Heart left ventricle (tissue), 16 donors: ENCODE measurements around the gene SV2B. TPM values are rescaled to one million over a fixed set of nuclear protein-coding genes. Genes with fewer than 3 reads are reported as not detected.

Experiments
- ATAC-seq, 4 donors: fragments of 200-7000 bp; cut with Tn5 transposase; one replicate each; pipeline ENCODE4 v1.9.1; 2020 to 2022; ENCODE audit warnings: moderate library complexity in 4 of 4, mild to moderate bottlenecking in 3 of 4, moderate number of reproducible peaks in 1 of 4
- DNase-seq, 5 donors: peaks; one replicate each; pipeline ENCODE4 v3.0.0-alpha.2; 2020
- H3K27ac ChIP-seq, 12 donors: fragments of 200-600 bp; sonication (generic) in 4 of 12; one replicate each; pipeline versions ENCODE4 v1.5.0 to v1.8.0; 2016 to 2022; ENCODE audit warnings: mild to moderate bottlenecking in 2 of 12
- H3K27me3 ChIP-seq, 9 donors: fragments of 200-600 bp; sonication (generic) in 2 of 9; one replicate each; pipeline versions ENCODE4 v1.5.1 to v1.8.0; 2016 to 2022; ENCODE audit warnings: mild to moderate bottlenecking in 3 of 9
- H3K36me3 ChIP-seq, 9 donors: fragments of 200-600 bp; sonication (generic) in 2 of 9; one replicate each; pipeline versions ENCODE4 v1.5.0 to v1.8.0; 2018 to 2022; ENCODE audit warnings: mild to moderate bottlenecking in 2 of 9
- H3K4me1 ChIP-seq, 12 donors: fragments of 200-600 bp; sonication (generic) in 4 of 12; one replicate each; pipeline versions ENCODE4 v1.5.0 to v1.8.0; 2016 to 2022; ENCODE audit warnings: mild to moderate bottlenecking in 3 of 12
- H3K4me3 ChIP-seq, 12 donors: fragments of 200-600 bp; sonication (generic) in 4 of 12; one replicate each; pipeline versions ENCODE4 v1.5.0 to v1.8.0; 2017 to 2022; ENCODE audit warnings: mild to moderate bottlenecking in 9 of 12, moderate library complexity in 4 of 12
- H3K9me3 ChIP-seq, 12 donors: fragments of 200-600 bp; sonication (generic) in 4 of 12; one replicate each; pipeline versions ENCODE4 v1.5.0 to v1.8.0; 2016 to 2022; ENCODE audit warnings: mild to moderate bottlenecking in 1 of 12
- CTCF ChIP-seq, 12 donors: fragments of 200-600 bp; sonication (generic) in 4 of 12; IDR thresholded peaks; one replicate each; pipeline versions ENCODE4 v1.5.0 to v1.8.0; 2018 to 2022; ENCODE audit warnings: antibody characterized with exemption in 12 of 12, mild to moderate bottlenecking in 5 of 12
- POLR2A ChIP-seq, 2 donors: fragments of 450-650 bp; IDR thresholded peaks; one replicate each; pipeline ENCODE4 v1.6.1; 2017; ENCODE audit warnings: antibody characterized with exemption in 2 of 2, mild to moderate bottlenecking in 2 of 2, moderate library complexity in 2 of 2
- WGBS, 4 donors: extraction: QIAGEN DNeasy Blood & Tissue Kit in 2 of 4; methylation state at CpG; one replicate each; pipeline versions ENCODE4 v1.1.5 to v1.1.7; 2013 to 2018; 5-methylcytosine and 5-hydroxymethylcytosine counted together
- intact Hi-C, 10 donors: fragments of 100-400 bp; cut with DNase I; formaldehyde crosslinking; loops; one replicate each; pipeline versions ENCODE4 v1.11.1 to v1.14.2; 2022
- polyA plus RNA-seq, 2 donors: library from polyadenylated mRNA; stranded (reverse); fragments of 200-250 nt; gene quantifications; one replicate each; pipeline ENCODE4 v1.2.3, GENCODE V29; 2013
- total RNA-seq, 9 donors: library from RNA; depleted of rRNA in 2 of 9; stranded (reverse); fragments of >200 nt in 2 of 9; fragmentation: NEBNext Ultra II Directional in 3 of 9; extraction: Animal tissue kit (Norgen Biotek cat#: 25700) in 3 of 9; gene quantifications; one replicate each; pipeline versions ENCODE4 v1.1.0 to v1.2.4, GENCODE V29; 2016 to 2023
- donor health status: ischemic (EF 13 %, LVEDD 7.1; RV severe dilation, severe dysfunction).
- donor health status: healthy with polysubstance abuse.
- donor health status: DM: no; HTN: yes; CAD: no.
- donor health status: DM: no; HTN: no; CAD: no.
- donor health status: ischemic (EF 25% LVEDD 6.9; RV normal size, moderate dysfunction).
- donor health status: ischemic (EF 25% LVEDD 5.7; RV mildly dilated, moderate dysfunction).
- donor health status: healthy.
- donor health status: DM: yes; HTN: yes; CAD: no.
- donor health status: ischemic (EF 35%, LVEDD 5.7; RV mildly dilated, moderate dysfunction).
- donor health status: nonischemic (EF 11% LVEDD 7.7; RV severe dilation, severe dysfunction).
- donor health status: DM: yes; HTN: yes; CAD: no.
- donor health status: PGD.
- donor health status: ischemic (EF 29% LVEDD 5.4; RV normal size, mild dysfunction).
- donor health status: nonischemic (EF 23%, LVEDD 6.1; RV moderate dilation, normal function).

The SV2B gene
- total and polyA plus RNA-seq, 11 donors = 0.42 to 23.5 (median 1.9) TPM

- no peaks in the 10 kb centered on the region for H3K36me3 ChIP-seq
- peaks cover 0 to 13% (median 0%) of the 10 kb centered on the region in 12 donors for H3K9me3 ChIP-seq
- no peak for TF ChIP-seq POLR2A (IDR thresholded peaks at IDR 0.05)
- peak; percentile 66 to 87 (median 83) for TF ChIP-seq CTCF (IDR thresholded peaks at IDR 0.05)
- no peak overlapping the region for H3K4me3 ChIP-seq
- H3K27ac ChIP-seq = no peak overlapping the region
- H3K4me1 ChIP-seq = peaks cover 0 to 7% (median 0%) of the 10 kb centered on the region in 12 donors
- no peaks in the 10 kb centered on the region for H3K27me3 ChIP-seq
- intact Hi-C loops = loop anchor here (1.0 to 10.0 kb wide), 8 partner anchors 44 to 317 kb away; partner anchors contain the start of gene RCCD1 (in 1 of the 10)
- 8 to 12% (median 10%) methylated on average over 8 of the region's 8 CpGs for WGBS, 4 donors
- peak in 4 of 5 donors; percentile 24 to 44 (median 38) for DNase-seq
- ATAC-seq = peak in 3 of 4 donors; percentile 44 to 82 (median 74)
Observed at GRCh38 chr15:91271565-91272153, 171.6 kb downstream of the SV2B start.

- Histone ChIP-seq H3K9me3 (peaks cover 0 to 13% (median 0%) of the 10 kb centered on the region in 12 donors), H3K4me1 (peaks cover 0 to 7% (median 0%) of the 10 kb centered on the region in 12 donors), H3K36me3 (no peaks in the 10 kb centered on the region), H3K4me3 (no peak overlapping the region), H3K27ac (no peak overlapping the region), H3K27me3 (no peaks in the 10 kb centered on the region)
- intact Hi-C loops = loop anchor here in 1 of 10 donors (10.0 kb wide), 1 partner anchor 51 kb away; no protein-coding TSS in a partner anchor
- WGBS, 4 donors = 96 to 100% (median 98%) methylated on average over 1 of the region's 1 CpG
- DNase-seq (no peak), ATAC-seq (no peak)
- no peak for TF ChIP-seq POLR2A (IDR thresholded peaks at IDR 0.05)
- TF ChIP-seq CTCF (IDR thresholded peaks at IDR 0.05) = no peak
Observed at GRCh38 chr15:91275844-91276243, 175.8 kb downstream of the SV2B start.

- DNase-seq (no peak), ATAC-seq (no peak)
- Histone ChIP-seq H3K36me3 (no peaks in the 10 kb centered on the region), H3K27ac (no peak overlapping the region), H3K27me3 (no peaks in the 10 kb centered on the region), H3K4me3 (no peak overlapping the region), H3K4me1 (no peaks in the 10 kb centered on the region), H3K9me3 (peaks cover 0 to 13% (median 0%) of the 10 kb centered on the region in 12 donors)
- 96 to 97% (median 96%) methylated on average over 2 of the region's 2 CpGs for WGBS, 4 donors
- intact Hi-C loops = loop anchor here in 1 of 10 donors (10.0 kb wide), 1 partner anchor 54 kb away; no protein-coding TSS in a partner anchor
- TF ChIP-seq CTCF (IDR thresholded peaks at IDR 0.05) = no peak
- TF ChIP-seq POLR2A (IDR thresholded peaks at IDR 0.05) = no peak
Observed at GRCh38 chr15:91278951-91279350, 178.9 kb downstream of the SV2B start.

GRCh38 chr15:91279486-91279885, 179.4 kb downstream of the SV2B start:
- H3K27ac ChIP-seq = no peak overlapping the region
- no peaks in the 10 kb centered on the region for H3K27me3 ChIP-seq
- no peak overlapping the region for H3K4me3 ChIP-seq
- TF ChIP-seq POLR2A (IDR thresholded peaks at IDR 0.05) = no peak
- no peak for TF ChIP-seq CTCF (IDR thresholded peaks at IDR 0.05)
- WGBS, 4 donors = 90 to 95% (median 92%) methylated on average over 4 of the region's 4 CpGs
- no peaks in the 10 kb centered on the region for H3K4me1 ChIP-seq
- DNase-seq = no peak
- no peak for ATAC-seq
- intact Hi-C loops = loop anchor here in 1 of 10 donors (10.0 kb wide), 1 partner anchor 55 kb away; no protein-coding TSS in a partner anchor
- peaks cover 0 to 13% (median 0%) of the 10 kb centered on the region in 12 donors for H3K9me3 ChIP-seq
- no peaks in the 10 kb centered on the region for H3K36me3 ChIP-seq
